Hepatocyte (in vitro differentiated cells): Measurements from ENCODE around the gene MTNR1B. TPM values are rescaled to one million over a fixed set of nuclear protein-coding genes. Genes with fewer than 3 reads are reported as not detected.

ENCODE experiments used
- DNase-seq: peaks from one replicate; pipeline ENCODE4 v3.0.0-alpha.2; 2016; ENCODE audit warnings: low spot score
- H2AFZ ChIP-seq: fragments of 200-600 bp; sonication (generic); 2 replicates; pipeline ENCODE4 v1.6.0; 2016; ENCODE audit warnings: antibody characterized with exemption, mild to moderate bottlenecking
- H3K27ac ChIP-seq: fragments of 200-600 bp; sonication (generic); 2 replicates; pipeline ENCODE4 v1.5.1; 2016; ENCODE audit warnings: mild to moderate bottlenecking
- H3K27me3 ChIP-seq: fragments of 200-600 bp; sonication (generic); 2 replicates; pipeline ENCODE4 v1.6.1; 2016
- H3K36me3 ChIP-seq: fragments of 200-600 bp; sonication (generic); replicated peaks from 2 replicates; pipeline ENCODE4 v1.5.1; 2016; ENCODE audit warnings: low read depth; ENCODE audit not compliant: insufficient read depth
- H3K4me1 ChIP-seq: fragments of 200-600 bp; sonication (generic); 2 replicates; pipeline ENCODE4 v1.5.1; 2016; ENCODE audit warnings: mild to moderate bottlenecking, moderate library complexity; ENCODE audit not compliant: insufficient read depth
- H3K4me2 ChIP-seq: fragments of 200-600 bp; sonication (generic); 2 replicates; pipeline ENCODE4 v1.6.0; 2016
- H3K4me3 ChIP-seq: fragments of 200-600 bp; sonication (generic); 2 replicates; pipeline ENCODE4 v1.5.1; 2016; ENCODE audit warnings: mild to moderate bottlenecking
- H3K79me2 ChIP-seq: fragments of 200-600 bp; sonication (generic); 2 replicates; pipeline ENCODE4 v1.6.0; 2017; ENCODE audit warnings: mild to moderate bottlenecking
- H3K9me2 ChIP-seq: fragments of 200-600 bp; sonication (generic); replicated peaks from 2 replicates; pipeline ENCODE4 v1.6.0; 2017; ENCODE audit warnings: mild to moderate bottlenecking; ENCODE audit not compliant: insufficient read depth
- H3K9me3 ChIP-seq: fragments of 200-600 bp; sonication (generic); 2 replicates; pipeline ENCODE4 v1.5.1; 2016; ENCODE audit warnings: low read depth, mild to moderate bottlenecking
- H4K20me1 ChIP-seq: fragments of 200-600 bp; sonication (generic); 2 replicates; pipeline ENCODE4 v1.6.0; 2016; ENCODE audit warnings: mild to moderate bottlenecking; ENCODE audit not compliant: insufficient read depth, poor library complexity, severe bottlenecking
- EZH2 ChIP-seq: fragments of 200-600 bp; sonication (generic); IDR thresholded peaks from 2 replicates; pipeline ENCODE4 v1.6.1; 2016; ENCODE audit warnings: antibody characterized with exemption, mild to moderate bottlenecking, borderline replicate concordance
- EZH2phosphoT487 ChIP-seq: fragments of 200-600 bp; sonication (generic); IDR thresholded peaks from one replicate; pipeline ENCODE4 v1.6.1; 2018; ENCODE audit warnings: antibody characterized with exemption, mild to moderate bottlenecking, low read depth, moderate library complexity; ENCODE audit not compliant: unreplicated experiment, severe bottlenecking
- WGBS: methylation state at CpG from one replicate; pipeline ENCODE4 v1.1.6; 2016; ENCODE audit warnings: low lambda C conversion rate; ENCODE audit errors: missing lambda C conversion rate; 5-methylcytosine and 5-hydroxymethylcytosine counted together
- polyA plus RNA-seq: library from polyadenylated mRNA; unstranded; fragments of >200 nt; fragmentation: Nextera tagmentation; extraction: Ambion mirVana; gene quantifications from 2 replicates; pipeline ENCODE4 v1.2.1, GENCODE V29; 2016
- total RNA-seq: library from RNA; depleted of rRNA; stranded (reverse); fragments of >200 nt; gene quantifications from 2 replicates; pipeline ENCODE4 v1.2.3, GENCODE V29; 2014
- TF ChIP-seq, protein P1 (sequence below): fragments of 200-600 bp; sonication (generic); IDR thresholded peaks from 2 replicates; pipeline ENCODE4 v1.5.1; 2016; ENCODE audit warnings: antibody characterized with exemption, mild to moderate bottlenecking; ENCODE audit not compliant: poor library complexity

The MTNR1B gene
- total and polyA plus RNA-seq, 2 experiments from 2014 or later, result 0.30 to 0.40 TPM

DNA sequence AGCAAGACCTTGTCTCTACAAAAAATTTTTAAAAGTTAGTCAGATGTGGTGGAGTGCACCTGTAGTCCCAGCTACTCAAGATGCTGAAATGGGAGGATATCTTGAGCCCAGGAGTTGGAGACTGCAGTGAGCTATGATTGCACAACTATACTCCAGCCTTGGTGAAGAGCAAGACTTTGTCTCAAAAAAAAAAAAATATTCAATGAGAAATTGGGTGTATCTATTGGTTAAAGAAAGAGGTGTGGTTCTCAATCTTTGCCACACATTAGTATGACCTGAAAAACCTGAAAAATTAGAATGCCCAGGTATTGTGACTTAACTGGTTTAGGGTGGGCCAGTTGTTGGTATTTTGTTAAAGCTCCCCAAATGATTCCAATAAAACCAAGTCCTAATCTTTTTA lies 32.4 kb downstream of the MTNR1B start:
- Histone ChIP-seq H3K27me3 (no peaks in the 10 kb centered on the region), H3K27ac (no peak overlapping the region), H3K4me1 (no peaks in the 10 kb centered on the region), H3K9me3 (no peaks in the 10 kb centered on the region), H2AFZ (no peak overlapping the region), H4K20me1 (no peaks in the 10 kb centered on the region), H3K9me2 (no peaks in the 10 kb centered on the region), H3K4me3 (no peak overlapping the region), H3K79me2 (no peaks in the 10 kb centered on the region), H3K36me3 (no peaks in the 10 kb centered on the region), H3K4me2 (no peak overlapping the region)
- DNase-seq, result no peak
- TF ChIP-seq EZH2phosphoT487 (no peak), EZH2 (no peak)
- TF ChIP-seq, protein P1, sequence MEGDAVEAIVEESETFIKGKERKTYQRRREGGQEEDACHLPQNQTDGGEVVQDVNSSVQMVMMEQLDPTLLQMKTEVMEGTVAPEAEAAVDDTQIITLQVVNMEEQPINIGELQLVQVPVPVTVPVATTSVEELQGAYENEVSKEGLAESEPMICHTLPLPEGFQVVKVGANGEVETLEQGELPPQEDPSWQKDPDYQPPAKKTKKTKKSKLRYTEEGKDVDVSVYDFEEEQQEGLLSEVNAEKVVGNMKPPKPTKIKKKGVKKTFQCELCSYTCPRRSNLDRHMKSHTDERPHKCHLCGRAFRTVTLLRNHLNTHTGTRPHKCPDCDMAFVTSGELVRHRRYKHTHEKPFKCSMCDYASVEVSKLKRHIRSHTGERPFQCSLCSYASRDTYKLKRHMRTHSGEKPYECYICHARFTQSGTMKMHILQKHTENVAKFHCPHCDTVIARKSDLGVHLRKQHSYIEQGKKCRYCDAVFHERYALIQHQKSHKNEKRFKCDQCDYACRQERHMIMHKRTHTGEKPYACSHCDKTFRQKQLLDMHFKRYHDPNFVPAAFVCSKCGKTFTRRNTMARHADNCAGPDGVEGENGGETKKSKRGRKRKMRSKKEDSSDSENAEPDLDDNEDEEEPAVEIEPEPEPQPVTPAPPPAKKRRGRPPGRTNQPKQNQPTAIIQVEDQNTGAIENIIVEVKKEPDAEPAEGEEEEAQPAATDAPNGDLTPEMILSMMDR, result no peak

DNA sequence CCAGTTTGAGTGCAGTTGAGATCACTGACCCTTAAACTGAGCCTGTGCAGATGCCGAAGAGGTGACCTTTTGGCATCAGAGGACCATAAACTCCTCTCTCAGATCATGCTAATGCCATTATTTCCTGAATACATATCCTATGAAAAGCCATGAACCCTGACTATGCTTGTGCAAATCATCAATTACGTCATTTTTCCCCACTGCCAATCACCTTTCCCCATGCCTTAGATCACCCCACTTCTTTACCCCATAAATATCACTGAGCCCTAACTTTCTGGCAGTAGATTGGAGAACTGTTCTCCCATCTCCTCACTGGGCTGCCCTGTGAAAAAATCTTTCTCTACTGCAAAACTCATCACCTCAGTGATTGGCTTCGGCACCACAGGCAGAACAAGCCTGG lies 32.9 kb downstream of the MTNR1B start:
- Histone ChIP-seq H3K4me1 (no peaks in the 10 kb centered on the region), H4K20me1 (no peaks in the 10 kb centered on the region), H3K79me2 (no peaks in the 10 kb centered on the region), H3K9me2 (no peaks in the 10 kb centered on the region), H3K9me3 (no peaks in the 10 kb centered on the region), H3K4me2 (no peak overlapping the region), H3K27ac (no peak overlapping the region), H2AFZ (no peak overlapping the region), H3K27me3 (no peaks in the 10 kb centered on the region), H3K36me3 (no peaks in the 10 kb centered on the region), H3K4me3 (no peak overlapping the region)
- DNase-seq, result no peak
- TF ChIP-seq EZH2phosphoT487 (no peak), EZH2 (no peak)
- TF ChIP-seq, protein P1, result no peak
- 86% methylated on average over 3 of the region's 3 CpGs for WGBS

DNA sequence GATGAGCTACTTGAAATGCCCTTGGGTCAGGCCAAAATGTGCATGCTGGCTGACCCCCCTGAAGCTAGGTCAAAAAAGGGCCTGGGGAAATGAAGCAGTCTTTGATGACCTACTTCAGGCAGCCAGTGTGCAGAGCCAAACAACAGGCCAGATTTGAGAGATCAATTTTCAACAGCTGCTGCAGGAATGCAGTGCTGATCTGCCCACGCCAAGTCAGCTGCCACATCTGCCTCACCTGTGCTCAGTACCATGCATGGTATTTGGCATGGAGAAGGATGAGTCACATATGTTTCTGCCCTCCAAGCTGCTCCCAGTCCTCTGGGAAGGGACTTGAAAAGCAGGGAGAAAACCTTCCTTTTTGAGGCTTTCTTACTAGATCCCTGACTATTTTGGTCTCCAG lies 35.8 kb downstream of the MTNR1B start:
- 76% methylated on average over 1 of the region's 1 CpG for WGBS

More for the DNA sequence above, 35.8 kb downstream of the MTNR1B start:
- Histone ChIP-seq H3K27ac (no peak overlapping the region), H3K4me1 (no peaks in the 10 kb centered on the region), H2AFZ (no peak overlapping the region), H3K4me2 (no peak overlapping the region), H3K9me3 (no peaks in the 10 kb centered on the region), H4K20me1 (no peaks in the 10 kb centered on the region), H3K79me2 (no peaks in the 10 kb centered on the region), H3K36me3 (no peaks in the 10 kb centered on the region), H3K9me2 (no peaks in the 10 kb centered on the region), H3K4me3 (no peak overlapping the region), H3K27me3 (no peaks in the 10 kb centered on the region)
- TF ChIP-seq EZH2phosphoT487 (no peak), EZH2 (no peak)
- TF ChIP-seq, protein P1, result no peak
- DNase-seq, result no peak
